Activated naive CD4-positive, alpha-beta T cell treated with Interleukin-2 at 50 U/mL for 16 hours (primary cell): Measurements from ENCODE around the gene GMPS.
"Not testable (repeated sequence)": the region's sequence is repeated elsewhere in the genome, so short reads cannot be mapped to it uniquely, and the experiment has no call there.

ENCODE experiments used
- DNase-seq: peaks from one replicate; pipeline ENCODE4 v3.0.0-alpha.2; 2020

Gene GMPS

GRCh38 chr3:155870133-155870944 is at the start of gene GMPS:
Gene GMPS (plus strand): TSS chr3:155870650. CDS start chr3:155870871, 221 bp downstream.
- peak; percentile 97 for DNase-seq

- not testable (repeated sequence) for DNase-seq
Observed at GRCh38 chr3:155828490-155829098, 41.9 kb upstream of the GMPS start.

- DNase-seq, result no peak
Observed at GRCh38 chr3:155835341-155836071, 34.9 kb upstream of the GMPS start.

GRCh38 chr3:155843569-155843968 is 26.9 kb upstream of the GMPS start:
- no peak for DNase-seq

GRCh38 chr3:155846119-155846518 is 24.3 kb upstream of the GMPS start:
- no peak for DNase-seq

- DNase-seq, result no peak
Observed at GRCh38 chr3:155847993-155848392, 22.5 kb upstream of the GMPS start.

- not testable (repeated sequence) for DNase-seq
Observed at GRCh38 chr3:155849404-155849803, 21.0 kb upstream of the GMPS start.

- DNase-seq, result no peak
Observed at GRCh38 chr3:155852341-155852740, 18.1 kb upstream of the GMPS start.

GRCh38 chr3:155853214-155854140 is 17.0 kb upstream of the GMPS start:
- DNase-seq, result peak; percentile 40

- peak; percentile 99 for DNase-seq
Observed at GRCh38 chr3:155854141-155854940, 16.1 kb upstream of the GMPS start, which contains the start of gene SLC33A1. Gene SLC33A1 (minus strand): TSS chr3:155854427. CDS start chr3:155853997, 430 bp downstream.

GRCh38 chr3:155859859-155860258 is 10.6 kb upstream of the GMPS start:
- DNase-seq, result no peak

GRCh38 chr3:155860424-155860823 is 10.0 kb upstream of the GMPS start:
- DNase-seq, result not testable (repeated sequence)

- DNase-seq, result no peak
Observed at GRCh38 chr3:155861476-155862183, 8.8 kb upstream of the GMPS start.

GRCh38 chr3:155862290-155862982 is 8.0 kb upstream of the GMPS start:
- peak; percentile 57 for DNase-seq

GRCh38 chr3:155863072-155863784 is 7.2 kb upstream of the GMPS start:
- no peak for DNase-seq

- DNase-seq, result no peak
Observed at GRCh38 chr3:155869691-155870090, 759 bp upstream of the GMPS start.

GRCh38 chr3:155870945-155871745 is 695 bp downstream of the GMPS start:
- peak; percentile 47 for DNase-seq

- DNase-seq, result no peak
Observed at GRCh38 chr3:155871746-155872158, 1.3 kb downstream of the GMPS start.
